Naive thymus-derived CD8-positive, alpha-beta T cell (primary cell): ENCODE results near the gene PSMD1. TPM values are rescaled to one million over a fixed set of nuclear protein-coding genes. Genes with fewer than 3 reads are reported as not detected.
"Not testable (repeated sequence)": the region's sequence is repeated elsewhere in the genome, so short reads cannot be mapped to it uniquely, and the experiment has no call there.

Source experiments
- ATAC-seq, 2 donors: fragments of 150-1000 bp; cut with Tn5 transposase in 1 of 2; sonication (Bioruptor Pico), chemical (Tn5 transposase) in 1 of 2; 1 replicate in 1 of 2; 2 replicates in 1 of 2; pipeline ENCODE4 v1.10.0; 2021; ENCODE audit warnings: mild to moderate bottlenecking in 2 of 2, moderate library complexity in 2 of 2
- POLR2A ChIA-PET: fragments of 350-600 bp; sonication (Branson Sonifier 250); formaldehyde crosslinking; loops from one replicate; lab custom pipeline; 2021; ENCODE audit warnings: antibody characterized with exemption; lab: Charles Lee
- DNase-seq, 10 donors: peaks; one replicate each; pipeline versions ENCODE4 v3.0.0 to v3.0.0-alpha.2; 2020 to 2022
- H3K27ac Mint-ChIP-seq, 10 donors: one replicate each; pipeline ENCODE4 v1.8.0; 2020 to 2022; ENCODE audit warnings: mild to moderate bottlenecking in 10 of 10, mixed read lengths in 10 of 10, moderate library complexity in 4 of 10, inconsistent platforms in 1 of 10
- H3K27me3 Mint-ChIP-seq, 5 donors: one replicate each; pipeline ENCODE4 v1.8.0; 2021 to 2022; ENCODE audit warnings: mixed read lengths in 5 of 5
- H3K36me3 Mint-ChIP-seq, 3 donors: one replicate each; pipeline ENCODE4 v1.8.0; 2020 to 2022; ENCODE audit warnings: mixed read lengths in 3 of 3, mild to moderate bottlenecking in 2 of 3, inconsistent platforms in 1 of 3
- H3K4me1 Mint-ChIP-seq, 4 donors: one replicate each; pipeline ENCODE4 v1.8.0; 2021 to 2022; ENCODE audit warnings: mixed read lengths in 4 of 4
- H3K4me3 Mint-ChIP-seq, 10 donors: one replicate each; pipeline ENCODE4 v1.8.0; 2020 to 2022; ENCODE audit warnings: mild to moderate bottlenecking in 10 of 10, mixed read lengths in 10 of 10, moderate library complexity in 6 of 10, inconsistent platforms in 1 of 10
- H3K9me3 Mint-ChIP-seq, 9 donors: one replicate each; pipeline ENCODE4 v1.8.0; 2020 to 2022; ENCODE audit warnings: mixed read lengths in 9 of 9, mild to moderate bottlenecking in 3 of 9, inconsistent platforms in 1 of 9, moderate library complexity in 1 of 9
- polyA plus RNA-seq, 3 donors: library from polyadenylated mRNA; unstranded; fragments of 300-500 nt; fragmentation: Illumina TruSeq; gene quantifications; one replicate each; pipeline ENCODE4 v1.2.3, GENCODE V29; 2021
- total RNA-seq, 8 experiments: library from RNA in 2 of 8; stranded (reverse) in 2 of 8; gene quantifications; one replicate each; pipeline ENCODE4 v1.2.3 and lab custom pipeline; 2021 to 2026

PSMD1 gene
- total and polyA plus RNA-seq, 5 experiments from 2014 or later = 41.6 to 54.3 (median 46.0) TPM

- Mint-ChIP-seq H3K4me3 (no peak overlapping the region), H3K27me3 (peaks cover 0 to 29% (median 13%) of the 10 kb centered on the region in 5 donors), H3K27ac (no peak overlapping the region), H3K4me1 (peaks cover 10 to 26% (median 21%) of the 10 kb centered on the region in 4 donors), H3K36me3 (no peaks in the 10 kb centered on the region), H3K9me3 (no peaks in the 10 kb centered on the region)
- POLR2A ChIA-PET = interaction anchor here (0.6 kb wide), 2 partner anchors 58 to 321 kb away, joined by 3 to 4 read pairs; no protein-coding TSS in a partner anchor
- ATAC-seq (no peak), DNase-seq (no peak)
Observed at GRCh38 chr2:231050018-231050901, 6.4 kb upstream of the PSMD1 start.

GRCh38 chr2:231051116-231051515, 5.6 kb upstream of the PSMD1 start:
- ATAC-seq = no peak
- H3K27ac Mint-ChIP-seq = no peak overlapping the region
- POLR2A ChIA-PET = interaction anchor here (0.6 to 2.3 kb wide), 2 partner anchors 59 to 413 kb away, joined by 3 to 7 read pairs; partner anchors contain the start of gene NCL

GRCh38 chr2:231052494-231053451, 3.9 kb upstream of the PSMD1 start:
- H3K36me3 Mint-ChIP-seq = no peaks in the 10 kb centered on the region

More at GRCh38 chr2:231051116-231051515, 5.6 kb upstream of the PSMD1 start:
- H3K27me3 Mint-ChIP-seq = peaks cover 0 to 24% (median 13%) of the 10 kb centered on the region in 5 donors
- no peaks in the 10 kb centered on the region for H3K36me3 Mint-ChIP-seq
- peaks cover 10 to 28% (median 22%) of the 10 kb centered on the region in 4 donors for H3K4me1 Mint-ChIP-seq
- H3K9me3 Mint-ChIP-seq = no peaks in the 10 kb centered on the region
- DNase-seq = no peak
- peak overlapping the region in 4 of 10 donors; percentile 21 to 55 (median 44) for H3K4me3 Mint-ChIP-seq

GRCh38 chr2:231053846-231054245, 2.8 kb upstream of the PSMD1 start:
- DNase-seq (no peak), ATAC-seq (no peak)
- H3K4me3 Mint-ChIP-seq = peak overlapping the region in 3 of 10 donors; percentile 27 to 38 (median 30)
- peak overlapping the region in 3 of 10 donors; percentile 6 to 53 (median 7) for H3K27ac Mint-ChIP-seq
- H3K27me3 Mint-ChIP-seq = peaks cover 0 to 15% (median 6%) of the 10 kb centered on the region in 5 donors
- H3K9me3 Mint-ChIP-seq = no peaks in the 10 kb centered on the region
- POLR2A ChIA-PET = no interaction called here
- peaks cover 19 to 48% (median 39%) of the 10 kb centered on the region in 4 donors for H3K4me1 Mint-ChIP-seq
- H3K36me3 Mint-ChIP-seq = no peaks in the 10 kb centered on the region

More at GRCh38 chr2:231052494-231053451, 3.9 kb upstream of the PSMD1 start:
- Mint-ChIP-seq H3K4me1 (peaks cover 12 to 37% (median 28%) of the 10 kb centered on the region in 4 donors), H3K27ac (peak overlapping the region in 9 of 10 donors; percentile 19 to 87 (median 62)), H3K9me3 (no peaks in the 10 kb centered on the region), H3K4me3 (peak overlapping the region; percentile 87 to 94 (median 90)), H3K27me3 (peaks cover 0 to 19% (median 6%) of the 10 kb centered on the region in 5 donors)
- POLR2A ChIA-PET = interaction anchor here (0.9 to 2.3 kb wide), 3 partner anchors 72 to 411 kb away, joined by 3 to 7 read pairs (median 4); partner anchors contain the start of gene NCL
- ATAC-seq = peak; percentile 74 to 80
- DNase-seq = peak; percentile 67 to 86 (median 78)

GRCh38 chr2:231057590-231057989, 923 bp downstream of the PSMD1 start:
- Mint-ChIP-seq H3K4me3 (peak overlapping the region; percentile 81 to 99 (median 94)), H3K36me3 (peaks cover 0 to 12% (median 4%) of the 10 kb centered on the region in 3 donors), H3K27me3 (peaks cover 0 to 13% (median 0%) of the 10 kb centered on the region in 5 donors), H3K9me3 (no peaks in the 10 kb centered on the region), H3K27ac (peak overlapping the region; percentile 58 to 99 (median 78)), H3K4me1 (peaks cover 27 to 55% (median 49%) of the 10 kb centered on the region in 4 donors)
- ATAC-seq = no peak
- POLR2A ChIA-PET = no interaction called here
- DNase-seq = no peak

- H3K27ac Mint-ChIP-seq = peak overlapping the region in 5 of 10 donors; percentile 4 to 80 (median 23)
- ATAC-seq (no peak), DNase-seq (no peak)
- H3K9me3 Mint-ChIP-seq = no peaks in the 10 kb centered on the region
- H3K4me1 Mint-ChIP-seq = peaks cover 20 to 45% (median 36%) of the 10 kb centered on the region in 4 donors
- peaks cover 0 to 4% (median 0%) of the 10 kb centered on the region in 5 donors for H3K27me3 Mint-ChIP-seq
- H3K36me3 Mint-ChIP-seq = peaks cover 0 to 26% (median 4%) of the 10 kb centered on the region in 3 donors
- POLR2A ChIA-PET = interaction anchor here (0.6 kb wide), 1 partner anchor 485 kb away, joined by 4 read pairs; no protein-coding TSS in a partner anchor
- peak overlapping the region; percentile 81 to 99 (median 94) for H3K4me3 Mint-ChIP-seq
Observed at GRCh38 chr2:231058761-231059550, 2.3 kb downstream of the PSMD1 start.

GRCh38 chr2:231059756-231060155, 3.1 kb downstream of the PSMD1 start:
- ATAC-seq (no peak), DNase-seq (no peak)
- Mint-ChIP-seq H3K36me3 (peaks cover 0 to 34% (median 8%) of the 10 kb centered on the region in 3 donors), H3K4me1 (peaks cover 18 to 41% (median 33%) of the 10 kb centered on the region in 4 donors), H3K27me3 (no peaks in the 10 kb centered on the region), H3K4me3 (peak overlapping the region in 2 of 10 donors; percentile 1 to 43), H3K27ac (peak overlapping the region in 1 of 10 donors; percentile 4), H3K9me3 (no peaks in the 10 kb centered on the region)
- POLR2A ChIA-PET = no interaction called here

- Mint-ChIP-seq H3K36me3 (peaks cover 1 to 60% (median 17%) of the 10 kb centered on the region in 3 donors), H3K27me3 (no peaks in the 10 kb centered on the region), H3K4me1 (peaks cover 17 to 30% (median 26%) of the 10 kb centered on the region in 4 donors), H3K4me3 (no peak overlapping the region), H3K9me3 (no peaks in the 10 kb centered on the region), H3K27ac (no peak overlapping the region)
- ATAC-seq (no peak), DNase-seq (no peak)
- POLR2A ChIA-PET = no interaction called here
Observed at GRCh38 chr2:231062776-231063175, 6.1 kb downstream of the PSMD1 start.

- DNase-seq = no peak
- POLR2A ChIA-PET = no interaction called here
- H3K4me3 Mint-ChIP-seq = no peak overlapping the region
- no peak overlapping the region for H3K27ac Mint-ChIP-seq
- H3K27me3 Mint-ChIP-seq = no peaks in the 10 kb centered on the region
- peaks cover 16 to 27% (median 21%) of the 10 kb centered on the region in 4 donors for H3K4me1 Mint-ChIP-seq
- no peak for ATAC-seq
- H3K9me3 Mint-ChIP-seq = no peaks in the 10 kb centered on the region
- H3K36me3 Mint-ChIP-seq = peaks cover 5 to 65% (median 22%) of the 10 kb centered on the region in 3 donors
Observed at GRCh38 chr2:231063347-231063746, 6.7 kb downstream of the PSMD1 start.

GRCh38 chr2:231065966-231066365, 9.3 kb downstream of the PSMD1 start:
- ATAC-seq (no peak), DNase-seq (no peak)
- Mint-ChIP-seq H3K4me3 (no peak overlapping the region), H3K36me3 (peaks cover 5 to 83% (median 29%) of the 10 kb centered on the region in 3 donors), H3K27me3 (no peaks in the 10 kb centered on the region), H3K4me1 (peaks cover 0 to 5% (median 1%) of the 10 kb centered on the region in 4 donors), H3K9me3 (no peaks in the 10 kb centered on the region), H3K27ac (no peak overlapping the region)
- POLR2A ChIA-PET = no interaction called here

- H3K9me3 Mint-ChIP-seq, H3K27me3 Mint-ChIP-seq, DNase-seq, H3K27ac Mint-ChIP-seq, ATAC-seq, POLR2A ChIA-PET, H3K4me1 Mint-ChIP-seq, H3K4me3 Mint-ChIP-seq: not testable (repeated sequence)
- peaks cover 5 to 85% (median 30%) of the 10 kb centered on the region in 3 donors for H3K36me3 Mint-ChIP-seq
Observed at GRCh38 chr2:231067531-231067930, 10.9 kb downstream of the PSMD1 start.
